ENCODE measurements around the gene AGPAT1. TPM values are rescaled to one million over a fixed set of nuclear protein-coding genes. Genes with fewer than 3 reads are reported as not detected.

AGPAT1 gene
- total and polyA plus RNA-seq, 2 of the 13 experiments (the other 11 are each of a cell fraction or from before 2014, with no cell fraction given) = 51.3 to 139 TPM

GRCh38 chr6:32151181-32151862, 24.6 kb downstream of the AGPAT1 start:
- Histone ChIP-seq H3K4me1 (ENCODE audit: insufficient read depth, low read length) (peaks cover 33% of the 10 kb centered on the region), H4K20me1 (ENCODE audit: insufficient read depth, low read length) (no peaks in the 10 kb centered on the region), H3K9me3 (ENCODE audit: low read length) (no peaks in the 10 kb centered on the region), H3K9ac (ENCODE audit: insufficient read depth, low read depth, low read length) (no peak overlapping the region), H3K4me2 (ENCODE audit: low read depth, low read length) (no peak overlapping the region), H3K4me3 (replicated peaks in 1 of 3; ENCODE audit: insufficient read depth in 1 of 3, low read depth in 2 of 3, low read length in 3 of 3) (no peak overlapping the region), H2AFZ (ENCODE audit: low read length) (no peak overlapping the region), H3K27me3 (ENCODE audit: control insufficient read depth in 1 of 2, insufficient read depth in 2 of 2, low read length in 2 of 2) (no peaks in the 10 kb centered on the region; a peak in 1 of 5 replicates), H3K36me3 (replicated peaks in 1 of 2; ENCODE audit: control insufficient read depth in 1 of 2, insufficient read depth in 2 of 2, low read length in 2 of 2) (peaks cover 6 to 7% of the 10 kb centered on the region in 2 experiments), H3K79me2 (ENCODE audit: insufficient read depth, low read length) (peaks cover 17% of the 10 kb centered on the region), H3K27ac (ENCODE audit: extremely low read length, insufficient read depth, low read length) (no peak overlapping the region)
- 81% methylated on average over 8 of the region's 8 CpGs for WGBS (ENCODE audit: low lambda C conversion rate)
- in situ Hi-C loops (cut with HindIII; ENCODE audit: extremely low pct_ligation_motif_present, low pct_unique_long_range_greater_than_20kb) (loop anchor here (5.0 kb wide), 1 partner anchor 34 kb away; no protein-coding TSS in a partner anchor), intact Hi-C loops (cut with micrococcal nuclease; ENCODE audit: unreplicated experiment) (no loop called here)
- no peak for TF ChIP-seq ETS1 (CRISPR knock-in tag; IDR thresholded peaks at IDR 0.05)
- peak; percentile 47 for TF ChIP-seq MNT (IDR thresholded peaks at IDR 0.05)
- ATAC-seq (no peak), DNase-seq (ENCODE audit: low spot score) (no peak), FAIRE-seq (no peak)
- ChIA-PET CTCF (ENCODE audit: low intra/inter-chr PET ratio, low total read pairs) (no interaction called here), POLR2A (interaction anchor here (1.2 to 2.6 kb wide), 3 partner anchors 11 to 25 kb away, joined by 4 to 35 read pairs (median 14); partner anchors contain the start of genes AGPAT1, ATF6B and FKBPL)
- BruUV-seq (replicated peaks) = no TSS peak
